PC-9 (cell line): ENCODE data around the gene REEP3. TPM values are rescaled to one million over a fixed set of nuclear protein-coding genes. Genes with fewer than 3 reads are reported as not detected.

Source experiments
- BruUV-seq: library from RNA; stranded (reverse); fragments of 400-500 nt; replicated peaks from 2 replicates; lab custom pipeline; 2021; lab: Mats Ljungman, UMichigan
- CTCF ChIA-PET: fragments of 300-600 bp; sonication (Branson Sonifier 250); formaldehyde crosslinking; loops from one replicate; lab custom pipeline; 2022; ENCODE audit warnings: antibody characterized with exemption; lab: Charles Lee
- POLR2A ChIA-PET: fragments of 300-600 bp; sonication (Branson Sonifier 250); formaldehyde crosslinking; loops from one replicate; lab custom pipeline; 2022; ENCODE audit warnings: antibody characterized with exemption; ENCODE audit not compliant: unreplicated experiment; lab: Charles Lee
- DNase-seq, 2 experiments: peaks; one replicate each; pipeline versions ENCODE4 v3.0.0 to v3.0.0-alpha.2; 2015 to 2022; ENCODE audit warnings: mixed read lengths in 1 of 2
- H2AFZ ChIP-seq: fragments of 200-600 bp; sonication (generic); 2 replicates; pipeline ENCODE4 v1.8.1; 2017; ENCODE audit warnings: antibody characterized with exemption
- H3F3A ChIP-seq: fragments of 200-600 bp; sonication (generic); 2 replicates; pipeline ENCODE4 v1.8.1; 2017; ENCODE audit warnings: antibody characterized with exemption, mild to moderate bottlenecking, low read depth; ENCODE audit not compliant: insufficient read depth
- H3K27ac ChIP-seq: fragments of 200-600 bp; sonication (generic); 2 replicates; pipeline ENCODE4 v1.6.1; 2016; ENCODE audit warnings: mixed run types
- H3K27me3 ChIP-seq: fragments of 200-600 bp; sonication (generic); 2 replicates; pipeline ENCODE4 v1.6.1; 2016; ENCODE audit warnings: low read depth, mixed run types; ENCODE audit not compliant: insufficient read depth
- H3K36me3 ChIP-seq: fragments of 200-600 bp; sonication (generic); 2 replicates; pipeline ENCODE4 v1.6.1; 2016; ENCODE audit warnings: low read depth, mixed run types
- H3K4me1 ChIP-seq: fragments of 200-600 bp; sonication (generic); replicated peaks from 2 replicates; pipeline ENCODE4 v1.6.1; 2016; ENCODE audit warnings: mixed run types; ENCODE audit not compliant: insufficient read depth
- H3K4me2 ChIP-seq: fragments of 200-600 bp; sonication (generic); 2 replicates; pipeline ENCODE4 v1.6.1; 2017; ENCODE audit warnings: mixed run types
- H3K4me3 ChIP-seq: fragments of 200-600 bp; sonication (generic); 2 replicates; pipeline ENCODE4 v1.6.1; 2016; ENCODE audit warnings: mixed run types
- H3K79me2 ChIP-seq: fragments of 200-600 bp; sonication (generic); 2 replicates; pipeline ENCODE4 v1.6.1; 2017; ENCODE audit warnings: low read depth, mixed run types
- H3K9me2 ChIP-seq: fragments of 200-600 bp; sonication (generic); 2 replicates; pipeline ENCODE4 v1.8.1; 2017; ENCODE audit warnings: mild to moderate bottlenecking; ENCODE audit not compliant: insufficient read depth
- H3K9me3 ChIP-seq: fragments of 200-600 bp; sonication (generic); 2 replicates; pipeline ENCODE4 v1.8.1; 2016; ENCODE audit warnings: low read depth; ENCODE audit not compliant: insufficient read depth
- H4K20me1 ChIP-seq: fragments of 200-600 bp; sonication (generic); 2 replicates; pipeline ENCODE4 v1.8.1; 2017; ENCODE audit not compliant: insufficient read depth
- CTCF ChIP-seq: fragments of 200-600 bp; sonication (generic); conservative IDR thresholded peaks from 2 replicates; pipeline ENCODE4 v1.6.1; 2017; ENCODE audit warnings: mixed run types, antibody characterized with exemption, mild to moderate bottlenecking, moderate library complexity
- EZH2 ChIP-seq: fragments of 200-600 bp; sonication (generic); IDR thresholded peaks from 2 replicates; pipeline ENCODE4 v1.8.0; 2017; ENCODE audit warnings: antibody characterized with exemption, low read depth
- intact Hi-C: fragments of 100-400 bp; cut with micrococcal nuclease; formaldehyde crosslinking; loops from one replicate; pipeline ENCODE4 v1.10.0; 2022; ENCODE audit not compliant: unreplicated experiment
- total RNA-seq: library from RNA; stranded (reverse); gene quantifications from 2 replicates; pipeline ENCODE4 v1.2.3, GENCODE V29; 2021

REEP3 gene
- total RNA-seq, 1 experiment from 2014 or later: 56.4 TPM

GRCh38 chr10:63534723-63535122 is 13.5 kb downstream of the REEP3 start:
- Histone ChIP-seq H3K27me3 (no peaks in the 10 kb centered on the region), H3K27ac (no peak overlapping the region; the same call in 1 of the 2 replicates), H3K9me2 (no peaks in the 10 kb centered on the region), H3K9me3 (no peaks in the 10 kb centered on the region), H2AFZ (no peak overlapping the region), H3F3A (peaks cover 6% of the 10 kb centered on the region; the same call in 1 of the 2 replicates), H4K20me1 (no peaks in the 10 kb centered on the region), H3K4me2 (no peak overlapping the region), H3K36me3 (0 out of 2 replicates have a peak, but pooled peaks cover 3% of the 10 kb centered on the region), H3K4me1 (no peaks in the 10 kb centered on the region), H3K79me2 (peaks cover 87% of the 10 kb centered on the region), H3K4me3 (no peak overlapping the region)
- no peak for DNase-seq
- ChIA-PET POLR2A (no interaction called here), CTCF (no interaction called here)
- no TSS peak for BruUV-seq
- TF ChIP-seq CTCF (no peak), EZH2 (no peak)
- intact Hi-C loops: no loop called here

- H3K9me2 ChIP-seq: no peaks in the 10 kb centered on the region
- no peak overlapping the region for H3K4me2 ChIP-seq
- no peaks in the 10 kb centered on the region for H3K9me3 ChIP-seq
- H3K27ac ChIP-seq: no peak overlapping the region
- no peak overlapping the region for H2AFZ ChIP-seq
- H3F3A ChIP-seq: peaks cover 6% of the 10 kb centered on the region; the same call in 1 of the 2 replicates
- TF ChIP-seq CTCF (no peak), EZH2 (no peak)
- no peak overlapping the region for H3K4me3 ChIP-seq
- 0 out of 2 replicates have a peak, but pooled peaks cover 3% of the 10 kb centered on the region for H3K36me3 ChIP-seq
- H3K4me1 ChIP-seq: no peaks in the 10 kb centered on the region
- DNase-seq: no peak
- peaks cover 87% of the 10 kb centered on the region for H3K79me2 ChIP-seq
- no peaks in the 10 kb centered on the region for H4K20me1 ChIP-seq
- no peaks in the 10 kb centered on the region for H3K27me3 ChIP-seq
- intact Hi-C loops: no loop called here
- BruUV-seq: no TSS peak
- ChIA-PET CTCF (no interaction called here), POLR2A (no interaction called here)
Observed at GRCh38 chr10:63536698-63537097, 15.5 kb downstream of the REEP3 start.

- Histone ChIP-seq H3K4me1 (no peaks in the 10 kb centered on the region), H3K9me3 (no peaks in the 10 kb centered on the region), H3K4me2 (no peak overlapping the region), H3K9me2 (no peaks in the 10 kb centered on the region), H3K36me3 (0 out of 2 replicates have a peak, but pooled peaks cover 3% of the 10 kb centered on the region), H2AFZ (no peak overlapping the region), H3K79me2 (peaks cover 84% of the 10 kb centered on the region), H4K20me1 (no peaks in the 10 kb centered on the region), H3K27me3 (no peaks in the 10 kb centered on the region), H3F3A (peaks cover 6% of the 10 kb centered on the region; the same call in 1 of the 2 replicates), H3K27ac (no peak overlapping the region), H3K4me3 (no peak overlapping the region)
- intact Hi-C loops: no loop called here
- no TSS peak for BruUV-seq
- ChIA-PET CTCF (no interaction called here), POLR2A (interaction anchor here (0.7 kb wide), 1 partner anchor 312 kb away, joined by 3 read pairs; no protein-coding TSS in a partner anchor)
- TF ChIP-seq EZH2 (no peak), CTCF (no peak)
- DNase-seq: no peak
Observed at GRCh38 chr10:63537536-63537935, 16.3 kb downstream of the REEP3 start.
